Astrocyte of the cerebellum (primary cell): ENCODE results near the gene LRRC45.

ENCODE experiments used
- DNase-seq: peaks from one replicate; pipeline ENCODE4 v3.0.0-alpha.2; 2011; ENCODE audit warnings: low read depth
- H3K4me3 ChIP-seq: 2 replicates; pipeline ENCODE4 v1.5.1; 2011; ENCODE audit warnings: mild to moderate bottlenecking, low read depth, low read length, moderate library complexity
- CTCF ChIP-seq: IDR thresholded peaks from 2 replicates; pipeline ENCODE4 v1.5.1; 2012; ENCODE audit warnings: low read length, low read depth, moderate library complexity, mild to moderate bottlenecking; ENCODE audit errors: missing control alignments
- in situ Hi-C: cut with HindIII; loops from 2 replicates; pipeline ENCODE4 v1.10.0; 2017; ENCODE audit warnings: low sequenced_read_pairs

Gene LRRC45

DNA sequence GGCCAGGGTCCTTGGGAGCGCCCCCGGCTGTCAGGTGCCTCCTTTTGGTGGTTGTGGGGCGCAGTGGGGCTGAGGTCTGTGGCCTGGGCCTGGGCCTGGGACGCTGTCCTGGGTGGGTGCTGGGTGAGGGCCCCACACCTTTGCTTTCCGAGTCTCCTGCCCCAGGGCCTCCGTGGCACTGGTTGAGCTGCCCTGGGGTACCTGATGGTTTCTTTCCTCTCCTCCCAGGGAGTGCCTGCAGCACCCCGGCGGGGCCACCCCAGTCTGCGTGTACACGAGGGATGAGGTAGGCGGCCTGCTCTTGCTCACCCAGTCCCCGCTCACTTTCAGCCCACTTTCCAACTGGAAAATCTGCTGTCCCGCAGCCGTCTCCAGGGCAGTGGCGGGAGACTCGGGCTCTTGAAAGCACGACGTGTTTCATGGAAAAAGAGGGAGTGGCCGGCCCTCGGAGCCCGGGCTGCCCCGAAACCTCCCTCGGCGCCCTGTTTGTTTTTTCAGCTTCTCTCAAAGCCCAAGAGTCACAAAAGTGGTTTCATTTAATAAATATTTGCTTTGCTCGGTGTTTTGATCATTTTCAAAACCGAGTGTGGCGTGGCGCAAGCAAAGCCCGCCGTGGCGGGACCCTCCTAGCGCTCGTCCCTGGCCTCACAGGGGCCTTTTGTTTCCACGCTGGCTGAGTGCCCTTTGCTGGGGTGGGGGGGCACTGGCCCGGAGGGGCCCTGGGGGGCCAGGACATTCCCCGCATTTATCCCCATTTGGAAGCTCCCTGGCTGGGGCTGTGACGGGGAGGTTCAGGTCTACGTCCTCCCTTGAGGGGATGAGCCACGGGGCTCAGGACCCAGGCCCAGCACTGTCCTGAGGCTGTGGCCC is 28.3 kb upstream of the LRRC45 start:
- no peak for DNase-seq
- in situ Hi-C loops, result no loop called here
- H3K4me3 ChIP-seq, result no peak overlapping the region
- no peak for TF ChIP-seq CTCF

DNA sequence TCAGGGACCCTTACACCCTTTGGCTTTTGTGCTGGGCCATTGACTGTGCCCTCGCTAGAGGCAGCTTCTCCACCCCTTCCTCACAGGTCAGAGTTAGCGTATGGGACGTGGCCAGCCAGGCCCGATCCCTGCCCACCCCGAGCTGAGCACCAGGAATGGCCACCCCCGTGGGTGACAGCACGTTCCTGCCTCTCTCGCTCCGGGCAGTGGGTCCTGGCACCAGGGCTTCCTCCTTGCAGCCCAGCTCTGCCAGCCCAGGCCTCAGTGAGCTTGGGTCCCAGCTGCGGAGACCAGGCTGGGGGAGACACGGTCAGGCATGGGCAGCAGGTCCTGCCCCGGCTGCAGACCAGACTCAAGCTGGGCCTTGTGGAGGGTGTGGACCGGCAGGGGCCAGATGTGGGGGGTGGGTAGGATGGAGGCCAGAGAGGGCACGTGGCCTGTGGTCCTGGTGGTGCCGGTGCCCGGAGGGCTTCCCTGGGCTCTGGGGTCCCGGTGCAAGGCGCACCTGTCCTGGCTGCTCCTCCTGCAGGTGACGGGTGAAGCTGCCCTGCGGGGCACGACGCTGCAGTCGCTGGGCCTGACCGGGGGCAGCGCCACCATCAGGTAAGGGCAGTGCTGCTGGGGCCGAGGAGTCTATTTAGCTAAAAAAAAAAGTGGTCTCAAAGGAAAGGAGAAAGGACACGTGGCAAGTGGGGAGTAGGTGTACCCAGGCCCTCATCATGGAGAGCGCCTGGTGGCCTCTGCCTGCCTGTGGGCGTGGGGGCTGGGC is 27.5 kb upstream of the LRRC45 start:
- TF ChIP-seq CTCF, result no peak
- DNase-seq, result no peak
- in situ Hi-C loops, result no loop called here
- H3K4me3 ChIP-seq, result no peak overlapping the region

GRCh38 chr17:81996232-81996756 is 26.8 kb upstream of the LRRC45 start:
- TF ChIP-seq CTCF, result no peak
- H3K4me3 ChIP-seq, result no peak overlapping the region
- no peak for DNase-seq
- in situ Hi-C loops, result no loop called here

GRCh38 chr17:81996757-81997441 is 26.2 kb upstream of the LRRC45 start:
- no peak for TF ChIP-seq CTCF
- H3K4me3 ChIP-seq, result no peak overlapping the region
- in situ Hi-C loops, result no loop called here
- no peak for DNase-seq

- in situ Hi-C loops, result no loop called here
- no peak for TF ChIP-seq CTCF
- no peak overlapping the region for H3K4me3 ChIP-seq
- no peak for DNase-seq
Observed at GRCh38 chr17:81998212-81998611, 24.9 kb upstream of the LRRC45 start.

GRCh38 chr17:81998691-81999438 is 24.2 kb upstream of the LRRC45 start:
- TF ChIP-seq CTCF, result no peak
- DNase-seq, result no peak
- no peak overlapping the region for H3K4me3 ChIP-seq
- in situ Hi-C loops, result no loop called here
